ENCODE data around the gene TMEM123. TPM values are rescaled to one million over a fixed set of nuclear protein-coding genes. Genes with fewer than 3 reads are reported as not detected.

TMEM123 gene
- total RNA-seq, 1 donor from 2014 or later: 156 TPM

- Histone ChIP-seq H3K4me1 (peaks cover 13% of the 10 kb centered on the region), H3K4me3 (no peak overlapping the region), H3K36me3 (no peaks in the 10 kb centered on the region), H3K9me3 (no peaks in the 10 kb centered on the region), H3K27ac (no peak overlapping the region), H3K27me3 (no peaks in the 10 kb centered on the region)
- DNase-seq (ENCODE audit: extremely low spot score in 2 of 2): no peak
- TF ChIP-seq CTCF (IDR thresholded peaks at IDR 0.05) (no peak), POLR2AphosphoS5 (IDR thresholded peaks at IDR 0.05; ENCODE audit: insufficient read depth in 1 of 2, low read depth in 1 of 2) (no peak), POLR2A (IDR thresholded peaks at IDR 0.05) (no peak)
- intact Hi-C loops (cut with DNase I): no loop called here
Observed at GRCh38 chr11:102438311-102439062, 14.1 kb downstream of the TMEM123 start.

- Histone ChIP-seq H3K4me1 (peaks cover 13% of the 10 kb centered on the region), H3K27me3 (no peaks in the 10 kb centered on the region), H3K36me3 (peaks cover 0 to 3% of the 10 kb centered on the region in 2 donors), H3K4me3 (no peak overlapping the region), H3K27ac (no peak overlapping the region), H3K9me3 (no peaks in the 10 kb centered on the region)
- TF ChIP-seq POLR2A (IDR thresholded peaks at IDR 0.05): no peak
- no peak for TF ChIP-seq CTCF (IDR thresholded peaks at IDR 0.05)
- no peak for TF ChIP-seq POLR2AphosphoS5 (IDR thresholded peaks at IDR 0.05; ENCODE audit: insufficient read depth in 1 of 2, low read depth in 1 of 2)
- no peak for DNase-seq (ENCODE audit: extremely low spot score in 2 of 2)
- intact Hi-C loops (cut with DNase I): no loop called here
Observed at GRCh38 chr11:102437727-102438126, 14.8 kb downstream of the TMEM123 start.

DNA sequence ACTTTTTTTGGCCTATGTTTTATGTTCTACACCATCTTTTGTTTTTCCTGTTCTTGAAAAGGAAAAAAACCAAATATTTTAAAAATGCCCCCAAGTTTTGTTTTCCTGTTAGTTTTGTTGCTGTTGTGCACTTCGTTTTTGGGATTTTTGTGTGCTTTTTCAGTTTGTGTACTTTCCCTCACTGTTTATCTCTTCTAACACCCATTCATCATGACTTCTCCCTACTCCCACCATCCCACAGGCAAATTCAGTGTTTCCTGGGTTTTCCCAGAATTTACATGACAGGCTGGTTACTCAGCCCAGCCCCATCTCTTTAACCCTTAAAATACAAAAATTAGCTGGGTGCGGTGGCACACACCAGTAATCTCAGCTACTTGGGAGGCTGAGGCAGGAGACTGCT, 15.6 kb downstream of the TMEM123 start:
- Histone ChIP-seq H3K4me1 (peaks cover 13% of the 10 kb centered on the region), H3K27ac (peak overlapping the region; percentile 6), H3K27me3 (no peaks in the 10 kb centered on the region), H3K36me3 (peaks cover 0 to 6% of the 10 kb centered on the region in 2 donors), H3K9me3 (no peaks in the 10 kb centered on the region), H3K4me3 (no peak overlapping the region)
- intact Hi-C loops (cut with DNase I): no loop called here
- no peak for TF ChIP-seq POLR2AphosphoS5 (IDR thresholded peaks at IDR 0.05; ENCODE audit: insufficient read depth in 1 of 2, low read depth in 1 of 2)
- TF ChIP-seq CTCF (IDR thresholded peaks at IDR 0.05): no peak
- no peak for TF ChIP-seq POLR2A (IDR thresholded peaks at IDR 0.05)
- DNase-seq (ENCODE audit: extremely low spot score in 2 of 2): no peak

DNA sequence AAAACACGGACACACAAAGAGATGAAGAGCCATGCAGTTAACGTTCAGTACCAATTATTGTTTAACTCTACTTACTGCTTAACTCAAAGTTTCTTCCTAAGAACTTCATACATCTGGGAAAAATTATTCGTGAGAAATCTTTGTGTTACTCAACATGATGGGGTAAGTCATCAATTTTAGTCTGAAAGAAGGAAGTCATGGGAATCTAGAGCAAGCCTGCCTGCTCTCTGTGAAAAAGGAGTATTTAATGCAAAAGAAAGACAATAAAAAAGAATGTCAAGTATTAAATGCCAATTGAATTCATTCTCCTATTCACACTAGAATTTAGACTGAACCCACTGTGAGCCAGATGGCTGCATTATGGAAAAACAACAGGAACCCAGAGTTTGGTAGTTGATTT, 16.0 kb downstream of the TMEM123 start:
- H3K27ac ChIP-seq: peak overlapping the region; percentile 6

More for the DNA sequence above, 16.0 kb downstream of the TMEM123 start:
- Histone ChIP-seq H3K4me1 (peaks cover 13% of the 10 kb centered on the region), H3K36me3 (peaks cover 0 to 6% of the 10 kb centered on the region in 2 donors), H3K27me3 (no peaks in the 10 kb centered on the region), H3K4me3 (no peak overlapping the region), H3K9me3 (no peaks in the 10 kb centered on the region)
- DNase-seq (ENCODE audit: extremely low spot score in 2 of 2): no peak
- intact Hi-C loops (cut with DNase I): no loop called here
- no peak for TF ChIP-seq POLR2A (IDR thresholded peaks at IDR 0.05)
- TF ChIP-seq CTCF (IDR thresholded peaks at IDR 0.05): no peak
- no peak for TF ChIP-seq POLR2AphosphoS5 (IDR thresholded peaks at IDR 0.05; ENCODE audit: insufficient read depth in 1 of 2, low read depth in 1 of 2)
